ENCODE data around the gene TMEM184B. TPM values are rescaled to one million over a fixed set of nuclear protein-coding genes. Genes with fewer than 3 reads are reported as not detected.
A peak's percentile ranks its signal among the peaks of the same experiment; 100 is the strongest.

TMEM184B gene
- total RNA-seq, 1 donor from 2014 or later = 26.5 TPM

DNA sequence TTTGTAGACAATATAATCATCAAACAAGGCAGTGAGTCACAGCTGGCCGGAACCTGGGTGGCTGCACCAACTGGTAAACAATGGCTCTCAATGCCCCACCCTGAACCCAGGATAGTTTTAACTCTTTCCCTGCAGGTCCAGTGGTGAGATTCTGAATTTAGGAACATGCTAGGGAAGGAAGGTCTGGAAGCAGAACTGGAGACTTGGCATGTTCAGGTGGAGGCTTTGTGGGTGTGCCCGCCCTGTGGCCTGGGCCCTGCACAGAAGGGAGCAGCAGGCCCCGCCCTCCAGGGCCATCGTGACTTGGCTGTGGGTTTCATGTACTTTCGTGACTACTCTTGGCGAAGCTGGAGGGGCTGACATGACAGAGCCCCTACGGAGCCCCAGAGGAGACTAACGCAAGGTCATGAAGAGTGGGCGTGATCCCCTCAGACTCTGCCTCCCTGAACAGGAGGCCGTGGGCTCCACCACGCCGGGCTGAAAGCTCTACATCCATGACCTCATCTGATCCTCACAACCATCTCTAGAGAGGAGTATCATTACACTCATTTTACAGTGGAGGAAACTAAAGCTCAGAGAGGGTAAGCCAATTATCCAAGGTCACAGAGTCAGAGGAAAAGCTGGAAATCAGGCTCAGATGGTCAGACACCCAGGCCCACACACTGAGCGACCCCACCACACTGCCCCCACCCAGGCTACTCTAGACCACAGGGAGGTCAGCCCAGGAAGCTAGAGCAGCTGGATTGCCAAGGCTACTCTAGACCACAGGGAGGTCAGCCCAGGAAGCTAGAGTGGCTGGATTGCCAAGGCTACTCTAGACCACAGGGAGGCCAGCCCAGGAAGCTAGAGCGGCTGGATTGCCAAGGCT is 43.7 kb downstream of the TMEM184B start:
- H3K9me3 ChIP-seq (ENCODE audit: low read depth) = no peaks in the 10 kb centered on the region
- peaks cover 4% of the 10 kb centered on the region for H3K4me1 Mint-ChIP-seq
- peaks cover 22% of the 10 kb centered on the region for H3K36me3 Mint-ChIP-seq
- no peaks in the 10 kb centered on the region for H3K79me2 ChIP-seq (ENCODE audit: low read depth)
- no peak for DNase-seq (ENCODE audit: low spot score)
- H3K36me3 ChIP-seq = no peaks in the 10 kb centered on the region
- H3K9me3 Mint-ChIP-seq = no peaks in the 10 kb centered on the region
- no peak overlapping the region for H3K9ac ChIP-seq
- no peak overlapping the region for H2AFZ ChIP-seq (replicated peaks)
- peaks cover 1% of the 10 kb centered on the region for H3K27me3 Mint-ChIP-seq (ENCODE audit: insufficient read depth, low read depth)
- peak overlapping the region; percentile 4 for H3K4me2 ChIP-seq
- H3F3A ChIP-seq (ENCODE audit: low read depth) = no peaks in the 10 kb centered on the region
- peaks cover 3% of the 10 kb centered on the region for H4K20me1 ChIP-seq (ENCODE audit: low read depth)
- no peak overlapping the region for H3K4me3 Mint-ChIP-seq
- H3K27me3 ChIP-seq = no peaks in the 10 kb centered on the region
- no peak overlapping the region for H3K4me3 ChIP-seq
- peaks cover 10% of the 10 kb centered on the region for H3K4me1 ChIP-seq
- TF ChIP-seq EZH2 (IDR thresholded peaks at IDR 0.05) = no peak
- TF ChIP-seq, protein P1, sequence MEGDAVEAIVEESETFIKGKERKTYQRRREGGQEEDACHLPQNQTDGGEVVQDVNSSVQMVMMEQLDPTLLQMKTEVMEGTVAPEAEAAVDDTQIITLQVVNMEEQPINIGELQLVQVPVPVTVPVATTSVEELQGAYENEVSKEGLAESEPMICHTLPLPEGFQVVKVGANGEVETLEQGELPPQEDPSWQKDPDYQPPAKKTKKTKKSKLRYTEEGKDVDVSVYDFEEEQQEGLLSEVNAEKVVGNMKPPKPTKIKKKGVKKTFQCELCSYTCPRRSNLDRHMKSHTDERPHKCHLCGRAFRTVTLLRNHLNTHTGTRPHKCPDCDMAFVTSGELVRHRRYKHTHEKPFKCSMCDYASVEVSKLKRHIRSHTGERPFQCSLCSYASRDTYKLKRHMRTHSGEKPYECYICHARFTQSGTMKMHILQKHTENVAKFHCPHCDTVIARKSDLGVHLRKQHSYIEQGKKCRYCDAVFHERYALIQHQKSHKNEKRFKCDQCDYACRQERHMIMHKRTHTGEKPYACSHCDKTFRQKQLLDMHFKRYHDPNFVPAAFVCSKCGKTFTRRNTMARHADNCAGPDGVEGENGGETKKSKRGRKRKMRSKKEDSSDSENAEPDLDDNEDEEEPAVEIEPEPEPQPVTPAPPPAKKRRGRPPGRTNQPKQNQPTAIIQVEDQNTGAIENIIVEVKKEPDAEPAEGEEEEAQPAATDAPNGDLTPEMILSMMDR (IDR thresholded peaks at IDR 0.05) = no peak
- TF ChIP-seq EZH2phosphoT487 (IDR thresholded peaks at IDR 0.05) = no peak
- H3K27ac ChIP-seq = no peak overlapping the region
- peak overlapping the region; percentile 43 for H3K27ac Mint-ChIP-seq

DNA sequence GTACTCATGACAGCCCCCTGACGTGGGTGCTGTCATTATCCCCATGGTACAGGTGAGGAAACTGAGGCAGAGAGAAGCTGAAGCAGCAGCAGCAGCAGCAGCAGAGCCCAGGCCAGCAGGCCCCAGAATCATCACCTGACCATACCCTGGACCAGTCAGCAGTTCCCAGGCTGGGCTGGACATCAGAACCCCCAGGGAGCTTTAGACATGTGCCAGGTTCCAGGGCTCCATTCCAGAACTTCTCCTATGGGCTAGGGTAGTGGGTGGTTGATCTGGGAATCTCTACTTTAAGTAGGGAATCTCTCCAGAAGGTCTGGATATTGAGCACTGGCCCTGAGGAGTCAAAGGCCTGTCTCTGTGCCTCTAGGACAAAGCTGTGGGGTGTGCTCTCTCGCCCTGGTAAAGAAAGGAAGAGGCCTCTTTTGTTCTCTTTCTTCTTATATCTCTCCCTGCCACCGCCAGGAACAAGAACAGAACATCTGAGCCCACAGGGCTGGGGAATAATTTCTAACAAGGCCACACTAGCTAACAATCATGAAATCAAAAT is 44.4 kb downstream of the TMEM184B start:
- Histone ChIP-seq H3F3A (ENCODE audit: low read depth) (no peaks in the 10 kb centered on the region), H3K27ac (no peak overlapping the region), H2AFZ (replicated peaks) (no peak overlapping the region), H3K4me3 (no peak overlapping the region), H3K79me2 (ENCODE audit: low read depth) (no peaks in the 10 kb centered on the region), H3K9ac (no peak overlapping the region), H3K27me3 (no peaks in the 10 kb centered on the region), H3K4me2 (peak overlapping the region; percentile 4), H3K4me1 (peaks cover 10% of the 10 kb centered on the region), H3K36me3 (no peaks in the 10 kb centered on the region), H3K9me3 (ENCODE audit: low read depth) (no peaks in the 10 kb centered on the region), H4K20me1 (ENCODE audit: low read depth) (peaks cover 3% of the 10 kb centered on the region)
- TF ChIP-seq, protein P1 (IDR thresholded peaks at IDR 0.05) = no peak
- TF ChIP-seq EZH2 (IDR thresholded peaks at IDR 0.05) = no peak
- TF ChIP-seq EZH2phosphoT487 (IDR thresholded peaks at IDR 0.05) = no peak
- DNase-seq (ENCODE audit: low spot score) = no peak
- no peaks in the 10 kb centered on the region for H3K9me3 Mint-ChIP-seq
- no peak overlapping the region for H3K4me3 Mint-ChIP-seq
- H3K27me3 Mint-ChIP-seq (ENCODE audit: insufficient read depth, low read depth) = peaks cover 2% of the 10 kb centered on the region
- H3K4me1 Mint-ChIP-seq = peaks cover 4% of the 10 kb centered on the region
- H3K36me3 Mint-ChIP-seq = peaks cover 19% of the 10 kb centered on the region
- peak overlapping the region; percentile 43 for H3K27ac Mint-ChIP-seq

DNA sequence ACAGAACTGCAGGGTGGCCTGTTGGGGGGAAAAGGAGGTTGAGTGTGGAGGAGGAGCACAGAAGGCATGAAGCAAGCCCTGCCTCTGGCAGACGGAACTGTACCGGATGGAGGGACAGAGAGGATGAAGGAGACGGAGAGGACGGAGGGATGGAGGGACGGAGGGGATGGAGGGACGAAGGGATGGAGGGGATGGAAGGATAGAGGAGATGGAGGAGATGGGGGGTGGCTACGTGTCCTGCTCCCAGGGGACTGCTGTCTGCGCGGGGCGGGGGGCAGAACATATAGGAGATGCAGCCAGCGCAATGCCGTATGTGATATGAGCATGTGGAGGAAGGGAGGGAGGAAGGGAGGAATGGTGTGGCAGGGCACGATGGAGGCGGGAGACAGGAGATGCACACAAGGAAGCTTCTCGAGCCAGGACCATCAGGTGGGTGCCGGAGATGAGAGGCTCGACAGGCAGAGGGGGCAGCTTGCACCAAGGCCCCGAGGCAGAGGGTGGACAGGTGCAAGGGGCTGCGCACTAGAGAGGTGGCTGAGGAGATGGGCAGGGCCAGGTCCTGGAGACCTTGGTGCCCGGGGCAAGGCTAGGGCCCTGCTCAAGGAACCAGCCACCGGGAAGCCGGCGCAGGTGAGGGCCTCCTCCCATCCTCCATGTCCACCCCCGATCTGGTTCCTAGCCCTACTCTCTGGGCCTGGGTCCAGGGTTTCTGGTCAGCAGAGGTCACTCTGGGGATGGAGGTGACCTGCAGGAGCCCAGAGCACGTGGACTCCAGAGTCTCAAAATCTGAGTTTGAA is 45.8 kb downstream of the TMEM184B start:
- no peaks in the 10 kb centered on the region for H3F3A ChIP-seq (ENCODE audit: low read depth)
- H3K9me3 ChIP-seq (ENCODE audit: low read depth) = no peaks in the 10 kb centered on the region
- peaks cover 10% of the 10 kb centered on the region for H3K4me1 ChIP-seq
- H3K4me3 Mint-ChIP-seq = no peak overlapping the region
- no peaks in the 10 kb centered on the region for H3K36me3 ChIP-seq
- H3K27me3 Mint-ChIP-seq (ENCODE audit: insufficient read depth, low read depth) = peaks cover 6% of the 10 kb centered on the region
- no peak overlapping the region for H2AFZ ChIP-seq (replicated peaks)
- H3K27ac ChIP-seq = no peak overlapping the region
- peak overlapping the region; percentile 85 for H3K27ac Mint-ChIP-seq
- H3K9me3 Mint-ChIP-seq = no peaks in the 10 kb centered on the region
- TF ChIP-seq EZH2phosphoT487 (IDR thresholded peaks at IDR 0.05) (no peak), EZH2 (IDR thresholded peaks at IDR 0.05) (no peak)
- TF ChIP-seq, protein P1 (IDR thresholded peaks at IDR 0.05) = no peak
- no peak for DNase-seq (ENCODE audit: low spot score)
- no peaks in the 10 kb centered on the region for H3K79me2 ChIP-seq (ENCODE audit: low read depth)
- no peak overlapping the region for H3K4me3 ChIP-seq
- peaks cover 3% of the 10 kb centered on the region for H4K20me1 ChIP-seq (ENCODE audit: low read depth)
- H3K27me3 ChIP-seq = no peaks in the 10 kb centered on the region
- no peak overlapping the region for H3K9ac ChIP-seq
- H3K36me3 Mint-ChIP-seq = peaks cover 18% of the 10 kb centered on the region
- peaks cover 4% of the 10 kb centered on the region for H3K4me1 Mint-ChIP-seq
- no peak overlapping the region for H3K4me2 ChIP-seq
